ENCODE data around the gene COTL1.
"Not testable (repeated sequence)": the region's sequence is repeated elsewhere in the genome, so short reads cannot be mapped to it uniquely, and the experiment has no call there.

COTL1 gene

GRCh38 chr16:84566545-84567257 is 51.2 kb downstream of the COTL1 start:
- no peak for DNase-seq

- no peak for DNase-seq
These were observed 52.0 kb downstream of the COTL1 start for GRCh38 chr16:84565669-84566495.

GRCh38 chr16:84563786-84564420 is 54.0 kb downstream of the COTL1 start:
- DNase-seq, result no peak

GRCh38 chr16:84563064-84563715 is 54.7 kb downstream of the COTL1 start:
- DNase-seq, result no peak

GRCh38 chr16:84562174-84562815 is 55.6 kb downstream of the COTL1 start:
- no peak for DNase-seq

GRCh38 chr16:84561291-84561690 is 56.6 kb downstream of the COTL1 start:
- DNase-seq, result no peak

GRCh38 chr16:84560269-84560668 is 57.6 kb downstream of the COTL1 start:
- DNase-seq, result no peak

- DNase-seq, result no peak
These were observed 58.5 kb downstream of the COTL1 start for GRCh38 chr16:84559311-84559932.

GRCh38 chr16:84558850-84559249 is 59.0 kb downstream of the COTL1 start:
- not testable (repeated sequence) for DNase-seq

- DNase-seq, result no peak
These were observed 60.4 kb downstream of the COTL1 start for GRCh38 chr16:84557504-84557903.

GRCh38 chr16:84557059-84557458 is 60.8 kb downstream of the COTL1 start:
- no peak for DNase-seq

GRCh38 chr16:84555418-84556196 is 62.3 kb downstream of the COTL1 start:
- DNase-seq, result no peak

- DNase-seq, result no peak
These were observed 63.1 kb downstream of the COTL1 start for GRCh38 chr16:84554627-84555328.

- DNase-seq, result peak; percentile 62
These were observed 63.9 kb downstream of the COTL1 start for GRCh38 chr16:84553873-84554399.

- DNase-seq, result no peak
These were observed 65.7 kb downstream of the COTL1 start for GRCh38 chr16:84552135-84552534.

GRCh38 chr16:84550096-84550495 is 67.8 kb downstream of the COTL1 start:
- no peak for DNase-seq

GRCh38 chr16:84548971-84549844 is 68.7 kb downstream of the COTL1 start:
- DNase-seq, result peak; percentile 60

GRCh38 chr16:84548508-84548907 is 69.4 kb downstream of the COTL1 start:
- peak; percentile 56 for DNase-seq

GRCh38 chr16:84547546-84548061 is 70.3 kb downstream of the COTL1 start:
- DNase-seq, result peak; percentile 54

Data from activated CD4-positive, alpha-beta T cell treated with anti-CD3 and anti-CD28 coated beads for 48 hours (primary cell).